ENCODE measurements around the gene INPP4A.

DNA sequence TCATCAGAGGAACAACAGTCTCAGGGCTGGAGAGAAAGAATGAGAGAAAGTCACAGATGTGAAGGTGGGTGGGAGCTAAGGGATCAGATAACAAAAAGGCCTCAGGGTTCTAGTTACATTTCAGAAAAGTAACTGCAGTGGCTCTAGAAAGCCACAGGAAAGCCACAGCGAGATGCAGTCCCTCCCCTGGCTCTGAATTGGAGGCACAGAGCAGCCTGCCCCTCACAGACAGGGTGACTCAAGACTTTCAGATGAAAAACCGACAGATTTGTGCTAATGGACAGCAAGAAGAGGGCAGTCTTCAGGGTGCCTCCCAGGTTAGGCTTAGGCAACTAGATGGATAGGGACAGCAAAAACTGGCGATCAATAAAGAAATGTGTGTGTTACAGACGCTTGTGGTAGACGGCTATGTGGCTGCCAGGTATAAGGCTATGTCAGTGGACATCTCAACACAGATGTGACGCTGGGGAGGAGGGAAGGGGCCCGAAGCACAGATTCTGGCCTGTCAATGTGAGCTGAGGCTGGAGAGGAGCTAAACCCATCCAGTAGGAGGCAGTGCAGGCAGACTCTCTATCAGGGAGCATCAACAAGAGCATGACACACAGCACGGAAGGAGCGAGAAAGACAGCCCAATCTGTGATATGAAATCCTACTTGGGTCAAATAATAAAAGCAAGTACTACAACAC, 189.9 kb downstream of the INPP4A start:
- TF ChIP-seq, protein P1, sequence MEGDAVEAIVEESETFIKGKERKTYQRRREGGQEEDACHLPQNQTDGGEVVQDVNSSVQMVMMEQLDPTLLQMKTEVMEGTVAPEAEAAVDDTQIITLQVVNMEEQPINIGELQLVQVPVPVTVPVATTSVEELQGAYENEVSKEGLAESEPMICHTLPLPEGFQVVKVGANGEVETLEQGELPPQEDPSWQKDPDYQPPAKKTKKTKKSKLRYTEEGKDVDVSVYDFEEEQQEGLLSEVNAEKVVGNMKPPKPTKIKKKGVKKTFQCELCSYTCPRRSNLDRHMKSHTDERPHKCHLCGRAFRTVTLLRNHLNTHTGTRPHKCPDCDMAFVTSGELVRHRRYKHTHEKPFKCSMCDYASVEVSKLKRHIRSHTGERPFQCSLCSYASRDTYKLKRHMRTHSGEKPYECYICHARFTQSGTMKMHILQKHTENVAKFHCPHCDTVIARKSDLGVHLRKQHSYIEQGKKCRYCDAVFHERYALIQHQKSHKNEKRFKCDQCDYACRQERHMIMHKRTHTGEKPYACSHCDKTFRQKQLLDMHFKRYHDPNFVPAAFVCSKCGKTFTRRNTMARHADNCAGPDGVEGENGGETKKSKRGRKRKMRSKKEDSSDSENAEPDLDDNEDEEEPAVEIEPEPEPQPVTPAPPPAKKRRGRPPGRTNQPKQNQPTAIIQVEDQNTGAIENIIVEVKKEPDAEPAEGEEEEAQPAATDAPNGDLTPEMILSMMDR (IDR thresholded peaks at IDR 0.05; ENCODE audit: poor library complexity, severe bottlenecking): no peak
- TF ChIP-seq EZH2 (IDR thresholded peaks at IDR 0.05; ENCODE audit: borderline replicate concordance, insufficient read depth, low read length, poor library complexity, severe bottlenecking) (no peak), MXI1 (conservative IDR thresholded peaks at IDR 0.05; ENCODE audit: poor library complexity, severe bottlenecking) (no peak), SMC3 (conservative IDR thresholded peaks at IDR 0.05; ENCODE audit: poor library complexity) (no peak), RAD21 (conservative IDR thresholded peaks at IDR 0.05) (no peak), POLR2AphosphoS5 (IDR thresholded peaks at IDR 0.05) (no peak), TAF1 (IDR thresholded peaks at IDR 0.05; ENCODE audit: low read depth) (no peak)
- TF ChIP-seq, protein P2, sequence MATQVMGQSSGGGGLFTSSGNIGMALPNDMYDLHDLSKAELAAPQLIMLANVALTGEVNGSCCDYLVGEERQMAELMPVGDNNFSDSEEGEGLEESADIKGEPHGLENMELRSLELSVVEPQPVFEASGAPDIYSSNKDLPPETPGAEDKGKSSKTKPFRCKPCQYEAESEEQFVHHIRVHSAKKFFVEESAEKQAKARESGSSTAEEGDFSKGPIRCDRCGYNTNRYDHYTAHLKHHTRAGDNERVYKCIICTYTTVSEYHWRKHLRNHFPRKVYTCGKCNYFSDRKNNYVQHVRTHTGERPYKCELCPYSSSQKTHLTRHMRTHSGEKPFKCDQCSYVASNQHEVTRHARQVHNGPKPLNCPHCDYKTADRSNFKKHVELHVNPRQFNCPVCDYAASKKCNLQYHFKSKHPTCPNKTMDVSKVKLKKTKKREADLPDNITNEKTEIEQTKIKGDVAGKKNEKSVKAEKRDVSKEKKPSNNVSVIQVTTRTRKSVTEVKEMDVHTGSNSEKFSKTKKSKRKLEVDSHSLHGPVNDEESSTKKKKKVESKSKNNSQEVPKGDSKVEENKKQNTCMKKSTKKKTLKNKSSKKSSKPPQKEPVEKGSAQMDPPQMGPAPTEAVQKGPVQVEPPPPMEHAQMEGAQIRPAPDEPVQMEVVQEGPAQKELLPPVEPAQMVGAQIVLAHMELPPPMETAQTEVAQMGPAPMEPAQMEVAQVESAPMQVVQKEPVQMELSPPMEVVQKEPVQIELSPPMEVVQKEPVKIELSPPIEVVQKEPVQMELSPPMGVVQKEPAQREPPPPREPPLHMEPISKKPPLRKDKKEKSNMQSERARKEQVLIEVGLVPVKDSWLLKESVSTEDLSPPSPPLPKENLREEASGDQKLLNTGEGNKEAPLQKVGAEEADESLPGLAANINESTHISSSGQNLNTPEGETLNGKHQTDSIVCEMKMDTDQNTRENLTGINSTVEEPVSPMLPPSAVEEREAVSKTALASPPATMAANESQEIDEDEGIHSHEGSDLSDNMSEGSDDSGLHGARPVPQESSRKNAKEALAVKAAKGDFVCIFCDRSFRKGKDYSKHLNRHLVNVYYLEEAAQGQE (IDR thresholded peaks at IDR 0.05; ENCODE audit: borderline replicate concordance): no peak
